ENCODE results near the gene PRR33.

Gene PRR33

GRCh38 chr11:1909524-1909923, 17.8 kb upstream of the PRR33 start:
- H3K27ac Mint-ChIP-seq = no peak overlapping the region
- no peaks in the 10 kb centered on the region for H3K4me1 Mint-ChIP-seq
- no peak overlapping the region for H3K4me3 Mint-ChIP-seq

DNA sequence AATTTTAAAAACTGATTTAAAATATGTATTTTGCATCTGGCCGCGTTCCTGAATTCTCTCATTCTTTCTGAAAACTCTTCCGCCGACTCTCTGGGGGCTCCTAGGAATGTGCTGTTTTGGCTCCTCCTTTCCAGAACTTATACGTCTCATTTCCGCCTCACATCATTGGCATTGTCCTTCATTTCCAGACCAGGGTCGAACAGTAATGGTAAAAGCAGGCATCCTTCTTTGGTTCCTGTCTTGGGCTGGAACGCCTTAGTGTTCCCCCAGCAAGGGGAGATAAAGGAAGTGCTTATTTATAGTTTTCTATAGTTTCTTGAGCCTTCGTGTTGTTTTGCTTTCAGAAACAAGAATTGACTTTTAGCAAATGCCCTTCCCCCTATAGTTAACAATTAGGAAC, 16.9 kb upstream of the PRR33 start:
- Mint-ChIP-seq H3K27ac (no peak overlapping the region), H3K27me3 (peaks cover 5% of the 10 kb centered on the region)

More at GRCh38 chr11:1909524-1909923, 17.8 kb upstream of the PRR33 start:
- H3K36me3 Mint-ChIP-seq = no peaks in the 10 kb centered on the region
- H3K9me3 Mint-ChIP-seq = no peaks in the 10 kb centered on the region
- peaks cover 7% of the 10 kb centered on the region for H3K27me3 Mint-ChIP-seq

GRCh38 chr11:1906611-1907423, 15.1 kb upstream of the PRR33 start:
- no peaks in the 10 kb centered on the region for H3K36me3 Mint-ChIP-seq
- H3K4me1 Mint-ChIP-seq = no peaks in the 10 kb centered on the region
- H3K9me3 Mint-ChIP-seq = no peaks in the 10 kb centered on the region

More for the DNA sequence above, 16.9 kb upstream of the PRR33 start:
- H3K4me1 Mint-ChIP-seq = no peaks in the 10 kb centered on the region
- H3K4me3 Mint-ChIP-seq = no peak overlapping the region
- H3K36me3 Mint-ChIP-seq = no peaks in the 10 kb centered on the region
- no peaks in the 10 kb centered on the region for H3K9me3 Mint-ChIP-seq

GRCh38 chr11:1906181-1906580, 14.5 kb upstream of the PRR33 start:
- H3K27me3 Mint-ChIP-seq = peaks cover 5% of the 10 kb centered on the region
- H3K4me1 Mint-ChIP-seq = no peaks in the 10 kb centered on the region
- no peaks in the 10 kb centered on the region for H3K36me3 Mint-ChIP-seq
- H3K4me3 Mint-ChIP-seq = no peak overlapping the region
- no peak overlapping the region for H3K27ac Mint-ChIP-seq
- no peaks in the 10 kb centered on the region for H3K9me3 Mint-ChIP-seq

More at GRCh38 chr11:1906611-1907423, 15.1 kb upstream of the PRR33 start:
- peaks cover 5% of the 10 kb centered on the region for H3K27me3 Mint-ChIP-seq
- H3K27ac Mint-ChIP-seq = no peak overlapping the region
- H3K4me3 Mint-ChIP-seq = no peak overlapping the region

- Mint-ChIP-seq H3K9me3 (no peaks in the 10 kb centered on the region), H3K27ac (no peak overlapping the region), H3K27me3 (no peaks in the 10 kb centered on the region), H3K4me1 (no peaks in the 10 kb centered on the region), H3K4me3 (no peak overlapping the region), H3K36me3 (no peaks in the 10 kb centered on the region)
Measured at GRCh38 chr11:1899686-1900085, 8.0 kb upstream of the PRR33 start.

- H3K9me3 Mint-ChIP-seq = no peaks in the 10 kb centered on the region
- no peak overlapping the region for H3K4me3 Mint-ChIP-seq
- no peaks in the 10 kb centered on the region for H3K36me3 Mint-ChIP-seq
- H3K4me1 Mint-ChIP-seq = no peaks in the 10 kb centered on the region
- H3K27ac Mint-ChIP-seq = no peak overlapping the region
- no peaks in the 10 kb centered on the region for H3K27me3 Mint-ChIP-seq
Measured at GRCh38 chr11:1899090-1899489, 7.4 kb upstream of the PRR33 start.

GRCh38 chr11:1896923-1897322, 5.2 kb upstream of the PRR33 start:
- Mint-ChIP-seq H3K27me3 (no peaks in the 10 kb centered on the region), H3K4me3 (no peak overlapping the region), H3K4me1 (peaks cover 14% of the 10 kb centered on the region), H3K9me3 (no peaks in the 10 kb centered on the region), H3K27ac (no peak overlapping the region), H3K36me3 (peaks cover 2% of the 10 kb centered on the region)

GRCh38 chr11:1896468-1896867, 4.8 kb upstream of the PRR33 start:
- H3K27me3 Mint-ChIP-seq = no peaks in the 10 kb centered on the region
- H3K4me3 Mint-ChIP-seq = no peak overlapping the region
- H3K9me3 Mint-ChIP-seq = no peaks in the 10 kb centered on the region
- peaks cover 16% of the 10 kb centered on the region for H3K4me1 Mint-ChIP-seq
- H3K36me3 Mint-ChIP-seq = peaks cover 2% of the 10 kb centered on the region
- no peak overlapping the region for H3K27ac Mint-ChIP-seq

DNA sequence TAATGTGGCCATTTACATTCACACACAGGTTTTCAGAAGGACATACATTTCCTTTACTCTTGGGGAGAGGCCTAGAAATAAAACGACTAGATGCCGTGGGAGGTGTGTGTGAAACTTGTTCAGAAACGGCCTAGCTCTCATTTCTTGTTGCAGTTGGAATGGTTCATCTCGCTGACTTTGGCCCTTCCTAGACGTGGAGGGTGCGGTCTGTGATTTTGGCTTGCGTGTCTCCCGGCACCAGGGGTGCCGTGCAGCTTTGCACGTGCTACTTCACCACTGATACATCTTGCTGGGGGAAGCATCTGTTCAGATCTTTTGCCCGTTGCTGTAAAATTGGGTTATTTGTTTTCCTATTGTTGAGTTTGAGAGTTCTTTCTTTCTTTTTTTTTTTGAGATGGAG, 3.1 kb upstream of the PRR33 start:
- Mint-ChIP-seq H3K27ac (no peak overlapping the region), H3K36me3 (peaks cover 2% of the 10 kb centered on the region), H3K27me3 (no peaks in the 10 kb centered on the region), H3K9me3 (no peaks in the 10 kb centered on the region), H3K4me1 (peaks cover 21% of the 10 kb centered on the region), H3K4me3 (no peak overlapping the region)

DNA sequence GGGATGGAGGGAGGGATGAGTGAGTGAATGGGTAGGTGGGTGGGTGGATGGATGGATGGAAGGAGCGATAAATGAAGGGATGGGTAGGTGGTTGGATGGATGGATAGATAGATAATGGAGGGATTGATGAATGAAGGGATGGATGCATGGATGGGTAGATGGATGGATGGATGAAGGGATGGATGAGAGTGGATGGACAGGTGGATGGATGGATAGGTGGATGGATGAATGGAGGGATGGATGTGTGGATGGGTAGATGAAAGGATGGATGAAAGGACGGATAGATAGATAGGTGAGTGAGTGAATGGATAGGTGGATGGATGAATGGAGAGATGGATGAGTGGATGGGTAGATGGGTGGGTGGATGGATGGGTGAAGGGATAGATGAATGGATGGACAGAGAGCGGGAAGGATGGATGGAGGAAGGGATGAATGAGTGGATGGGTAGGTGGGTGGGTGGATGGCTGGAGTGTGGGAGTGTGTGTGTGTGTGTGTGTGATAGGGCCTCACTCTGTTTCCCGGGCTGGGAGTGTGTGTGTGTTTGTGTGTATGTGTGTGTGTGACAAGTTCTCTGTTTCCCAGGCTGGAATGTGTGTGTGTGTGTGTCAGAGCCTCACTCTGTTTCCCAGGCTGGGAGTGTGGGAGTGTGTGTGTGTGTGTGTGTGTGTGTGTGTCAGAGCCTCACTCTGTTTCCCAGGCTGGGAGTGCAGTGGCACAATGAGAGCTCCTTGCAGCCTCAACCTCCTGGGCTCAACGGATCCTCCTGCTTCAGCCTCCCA, 2.1 kb upstream of the PRR33 start:
- peaks cover 24% of the 10 kb centered on the region for H3K4me1 Mint-ChIP-seq
- peaks cover 2% of the 10 kb centered on the region for H3K36me3 Mint-ChIP-seq
- H3K27me3 Mint-ChIP-seq = no peaks in the 10 kb centered on the region
- H3K4me3 Mint-ChIP-seq = no peak overlapping the region
- peak overlapping the region; percentile 2 for H3K27ac Mint-ChIP-seq
- H3K9me3 Mint-ChIP-seq = no peaks in the 10 kb centered on the region

DNA sequence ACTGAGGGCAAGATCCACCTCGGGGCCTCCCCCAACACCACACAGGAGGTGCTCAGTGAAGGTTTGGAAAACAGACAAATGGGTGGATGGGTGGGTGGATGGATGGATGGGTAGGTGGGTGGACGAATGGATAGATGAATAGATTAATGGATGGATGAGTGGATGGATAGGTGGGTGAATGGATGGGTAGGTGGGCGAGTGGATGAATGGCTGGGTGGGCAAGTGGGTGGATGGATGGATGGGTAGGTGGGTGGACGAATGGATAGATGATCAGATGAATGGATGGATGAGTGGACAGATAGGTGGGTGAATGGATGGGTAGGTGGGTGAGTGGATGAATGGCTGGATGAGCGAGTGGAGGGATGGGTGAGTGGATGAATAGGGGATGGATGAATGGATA, 863 bp upstream of the PRR33 start:
- Mint-ChIP-seq H3K36me3 (peaks cover 2% of the 10 kb centered on the region), H3K27ac (no peak overlapping the region), H3K27me3 (no peaks in the 10 kb centered on the region), H3K9me3 (no peaks in the 10 kb centered on the region), H3K4me1 (peaks cover 30% of the 10 kb centered on the region), H3K4me3 (no peak overlapping the region)

DNA sequence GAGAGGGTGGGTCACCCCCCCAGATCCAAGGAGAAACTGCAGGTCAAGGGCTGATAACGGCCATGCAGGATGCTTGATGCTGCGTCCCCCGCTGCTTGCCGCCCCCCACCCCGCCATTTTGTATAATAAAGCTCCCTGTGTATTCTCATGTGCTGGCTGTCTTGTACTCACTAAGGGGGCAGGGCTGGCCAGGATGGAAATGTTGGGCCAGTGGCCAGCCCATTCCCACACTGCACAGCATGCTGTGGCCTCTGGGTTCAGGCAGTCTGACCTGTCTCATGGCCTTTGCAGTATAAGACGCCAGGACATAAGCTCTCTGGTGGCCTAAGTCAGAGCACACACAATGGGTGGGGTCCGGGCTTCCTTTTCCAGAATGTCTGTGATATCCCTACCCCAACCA, 421 bp upstream of the PRR33 start:
- Mint-ChIP-seq H3K27me3 (no peaks in the 10 kb centered on the region), H3K36me3 (peaks cover 2% of the 10 kb centered on the region), H3K27ac (no peak overlapping the region), H3K4me1 (peaks cover 30% of the 10 kb centered on the region), H3K9me3 (no peaks in the 10 kb centered on the region), H3K4me3 (no peak overlapping the region)

GRCh38 chr11:1890856-1891830, 552 bp downstream of the PRR33 start:
- H3K9me3 Mint-ChIP-seq = no peaks in the 10 kb centered on the region
- peak overlapping the region; percentile 42 for H3K27ac Mint-ChIP-seq
- peaks cover 30% of the 10 kb centered on the region for H3K4me1 Mint-ChIP-seq
- H3K27me3 Mint-ChIP-seq = no peaks in the 10 kb centered on the region
- H3K4me3 Mint-ChIP-seq = peak overlapping the region; percentile 58
- H3K36me3 Mint-ChIP-seq = peaks cover 2% of the 10 kb centered on the region

- Mint-ChIP-seq H3K4me3 (peak overlapping the region; percentile 45), H3K36me3 (peaks cover 2% of the 10 kb centered on the region), H3K9me3 (no peaks in the 10 kb centered on the region), H3K27me3 (no peaks in the 10 kb centered on the region), H3K4me1 (peaks cover 30% of the 10 kb centered on the region), H3K27ac (peak overlapping the region; percentile 42)
Measured at GRCh38 chr11:1889941-1890855, 1.5 kb downstream of the PRR33 start.
